A549 (cell line): Measurements from ENCODE around the gene BTBD7. TPM values are rescaled to one million over a fixed set of nuclear protein-coding genes. Genes with fewer than 3 reads are reported as not detected.
A peak's percentile ranks its signal among the peaks of the same experiment; 100 is the strongest.

Experiments
- ATAC-seq, 2 experiments: fragments of 200-7000 bp in 1 of 2; fragments of >200 bp in 1 of 2; cut with Nextera tagmentation in 1 of 2; cut with Tn5 transposase in 1 of 2; 3 replicates each; pipeline versions ENCODE4 v1.8.0 to v1.9.1; 2018 to 2020; ENCODE audit warnings: mild to moderate bottlenecking in 1 of 2, moderate library complexity in 1 of 2
- CTCF ChIA-PET: fragments of 300-600 bp; sonication (Branson Sonifier 250); formaldehyde crosslinking; extraction: SDS; loops from one replicate; lab custom pipeline; 2021; ENCODE audit warnings: antibody characterized with exemption, inconsistent platforms; lab: Yijun Ruan, JAX
- POLR2A ChIA-PET: fragments of 350-600 bp; formaldehyde crosslinking; extraction: SDS; loops from one replicate; lab custom pipeline; 2021; ENCODE audit warnings: antibody characterized with exemption, inconsistent platforms; lab: Yijun Ruan, JAX
- DNase-seq, 2 experiments: peaks; one replicate each; pipeline versions ENCODE4 v3.0.0 to v3.0.0-alpha.2; 2011 to 2016; ENCODE audit warnings: low read depth in 1 of 2, low spot score in 1 of 2
- FAIRE-seq: peaks from 2 replicates; lab custom pipeline; 2011; peaks lifted over from hg19 to GRCh38; lab: Jason Lieb, UNC
- H3K27ac ChIP-seq, 2 experiments: fragments of >200 bp; sonication (Bioruptor Twin); formaldehyde crosslinking; 3 replicates each; pipeline ENCODE4 v1.5.1; 2016 to 2017
- H3K4me1 ChIP-seq: fragments of >200 bp; sonication (Bioruptor Twin); formaldehyde crosslinking; 3 replicates; pipeline ENCODE4 v1.6.1; 2016
- H3K4me2 ChIP-seq: fragments of >200 bp; sonication (Bioruptor Twin); formaldehyde crosslinking; 3 replicates; pipeline ENCODE4 v1.6.1; 2016
- H3K4me3 ChIP-seq: fragments of >200 bp; sonication (Bioruptor Twin); formaldehyde crosslinking; 3 replicates; pipeline ENCODE4 v1.5.1; 2016
- H3K9me3 ChIP-seq: fragments of >200 bp; sonication (Bioruptor Twin); formaldehyde crosslinking; 3 replicates; pipeline ENCODE4 v1.6.1; 2016
- CBX2 ChIP-seq: fragments of 200-600 bp; sonication (generic); IDR thresholded peaks from 2 replicates; pipeline ENCODE4 v1.6.1; 2016; ENCODE audit warnings: low read depth, mild to moderate bottlenecking, borderline replicate concordance
- CBX8 ChIP-seq: fragments of 200-600 bp; sonication (generic); IDR thresholded peaks from 2 replicates; pipeline ENCODE4 v1.6.1; 2016
- CHD2 ChIP-seq: fragments of 150-350 bp; IDR thresholded peaks from 2 replicates; pipeline ENCODE4 v1.6.1; 2014; ENCODE audit warnings: low read length; ENCODE audit not compliant: partially characterized antibody
- EP300 ChIP-seq, 2 experiments: fragments of >200 bp; sonication (Bioruptor Twin); formaldehyde crosslinking; IDR thresholded peaks; 2 replicates in 1 of 2; 3 replicates in 1 of 2; pipeline ENCODE4 v1.6.1; 2016 to 2017
- FOXS1 ChIP-seq: fragments of 250-450 bp; sonication (Bioruptor Pico); IDR thresholded peaks from 2 replicates; pipeline ENCODE4 v1.5.0; 2020; ENCODE audit warnings: mild to moderate bottlenecking, moderate library complexity
- HOXA7 ChIP-seq: fragments of 250-450 bp; sonication (Bioruptor Pico); IDR thresholded peaks from 2 replicates; pipeline ENCODE4 v1.5.0; 2020; ENCODE audit warnings: mild to moderate bottlenecking, moderate library complexity
- HOXB13 ChIP-seq: fragments of 250-450 bp; sonication (Bioruptor Pico); IDR thresholded peaks from 2 replicates; pipeline ENCODE4 v1.5.0; 2020; ENCODE audit warnings: low read depth, mild to moderate bottlenecking, moderate library complexity
- JUN ChIP-seq, 2 experiments: fragments of >200 bp; sonication (Bioruptor Twin); formaldehyde crosslinking; IDR thresholded peaks; 2 replicates in 1 of 2; 3 replicates in 1 of 2; pipeline ENCODE4 v1.6.1; 2016 to 2017
- KDM1A ChIP-seq: fragments of 200-600 bp; sonication (generic); IDR thresholded peaks from 2 replicates; pipeline ENCODE4 v1.6.1; 2016; ENCODE audit warnings: low read depth, mild to moderate bottlenecking
- MAFK ChIP-seq: fragments of 450-650 bp; IDR thresholded peaks from 2 replicates; pipeline ENCODE4 v1.6.1; 2014; ENCODE audit not compliant: partially characterized antibody
- MAZ ChIP-seq: fragments of 150-350 bp; IDR thresholded peaks from 2 replicates; pipeline ENCODE4 v1.6.1; 2014; ENCODE audit warnings: antibody characterized with exemption, low read depth, low read length, borderline replicate concordance
- MYC ChIP-seq: IDR thresholded peaks from 2 replicates; pipeline ENCODE4 v1.6.1; 2012; ENCODE audit warnings: mild to moderate bottlenecking, inconsistent platforms, low read length, improper control_type of control experiment, borderline replicate concordance
- NPAS2 ChIP-seq: fragments of 250-450 bp; sonication (Bioruptor Pico); IDR thresholded peaks from 2 replicates; pipeline ENCODE4 v1.8.0; 2022; ENCODE audit warnings: mild to moderate bottlenecking, moderate library complexity, borderline replicate concordance
- POLR2AphosphoS2 ChIP-seq: conservative IDR thresholded peaks from 2 replicates; pipeline ENCODE4 v1.6.1; 2012; ENCODE audit warnings: low read length, improper control_type of control experiment, inconsistent platforms
- RAD21 ChIP-seq, 2 experiments: fragments of >200 bp in 1 of 2; sonication (Bioruptor Twin) in 1 of 2; formaldehyde crosslinking in 1 of 2; IDR thresholded peaks in 1 of 2; conservative IDR thresholded peaks in 1 of 2; 2 replicates in 1 of 2; 3 replicates in 1 of 2; pipeline ENCODE4 v1.6.1; 2012 to 2018; ENCODE audit warnings: inconsistent platforms in 1 of 2
- RCOR1 ChIP-seq: fragments of 150-350 bp; IDR thresholded peaks from 2 replicates; pipeline ENCODE4 v1.6.1; 2014; ENCODE audit warnings: antibody characterized with exemption, low read length, low read depth
- SMC3 ChIP-seq: fragments of >200 bp; sonication (Bioruptor Twin); formaldehyde crosslinking; IDR thresholded peaks from 3 replicates; pipeline ENCODE4 v1.6.1; 2018; ENCODE audit warnings: inconsistent platforms
- TFCP2L1 ChIP-seq: fragments of 250-450 bp; sonication (Bioruptor Pico); IDR thresholded peaks from 2 replicates; pipeline ENCODE4 v1.5.0; 2021; ENCODE audit warnings: mild to moderate bottlenecking
- ZC3H11A ChIP-seq: fragments of 450-650 bp; IDR thresholded peaks from 2 replicates; pipeline ENCODE4 v1.6.1; 2014; ENCODE audit warnings: antibody characterized with exemption, mild to moderate bottlenecking
- WGBS: methylation state at CpG from one replicate; pipeline ENCODE4 v1.1.6; 2017; ENCODE audit errors: missing lambda C conversion rate; 5-methylcytosine and 5-hydroxymethylcytosine counted together
- polyA plus RNA-seq, 4 experiments: library from polyadenylated mRNA; depleted of rRNA in 3 of 4; stranded (reverse); fragments of >200 nt; fragmentation: RNase III in 1 of 4; extraction: RNeasy Plus Mini Kit Qiagen cat#74134 plus additional on column Dnase treatment in 1 of 4; gene quantifications; 2 replicates in 3 of 4; 3 replicates in 1 of 4; pipeline ENCODE4 v1.2.3, GENCODE V29; 2011 to 2017
- TF ChIP-seq, protein P1 (sequence below): fragments of 250-450 bp; sonication (Bioruptor Pico); IDR thresholded peaks from 2 replicates; pipeline ENCODE4 v1.5.0; 2020; ENCODE audit warnings: low read depth, mild to moderate bottlenecking, moderate library complexity
- TF ChIP-seq, protein P2 (sequence below): fragments of 150-350 bp; IDR thresholded peaks from 2 replicates; pipeline ENCODE4 v1.6.1; 2014; ENCODE audit warnings: low read depth, mild to moderate bottlenecking, low read length
- TF ChIP-seq, protein P3 (sequence below): fragments of >200 bp; sonication (Bioruptor Twin); formaldehyde crosslinking; IDR thresholded peaks from 2 replicates; pipeline ENCODE4 v1.6.1; 2016
- TF ChIP-seq, protein P4 (sequence below): fragments of >200 bp; sonication (Bioruptor Twin); formaldehyde crosslinking; IDR thresholded peaks from 3 replicates; pipeline ENCODE4 v1.5.1; 2016

The BTBD7 gene
- polyA plus RNA-seq, 2 of the 4 experiments (the other 2 are of a cell fraction) = 11.1 to 17.4 TPM

DNA sequence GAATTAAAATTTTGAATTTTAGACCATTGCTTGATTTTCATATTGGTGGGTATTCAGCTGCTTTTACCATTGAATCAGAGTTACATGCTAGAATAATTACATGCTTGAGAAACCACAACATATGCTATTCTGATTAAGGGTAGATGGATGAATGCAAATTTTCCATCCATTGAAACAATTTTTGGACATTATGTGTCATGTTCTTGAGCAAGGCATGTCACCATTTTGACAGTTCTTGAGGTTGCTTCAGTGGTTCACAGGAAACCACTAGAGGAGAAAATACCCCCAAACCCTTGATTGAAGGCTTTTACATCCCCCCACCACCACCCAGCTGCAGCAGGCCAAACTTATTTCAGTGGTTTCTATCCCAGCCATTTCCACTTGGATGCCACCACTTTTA, 112.3 kb downstream of the BTBD7 start:
- ATAC-seq = no peak
- TF ChIP-seq EP300 (IDR thresholded peaks at IDR 0.05) (no peak), ZC3H11A (no peak), HOXB13 (CRISPR knock-in tag) (no peak), HOXA7 (CRISPR knock-in tag) (no peak), KDM1A (no peak), MAFK (no peak), JUN (IDR thresholded peaks at IDR 0.05) (no peak), TFCP2L1 (no peak), MAZ (no peak), CHD2 (no peak), RCOR1 (no peak), MYC (no peak), CBX2 (no peak), FOXS1 (CRISPR knock-in tag) (no peak), CBX8 (no peak), NPAS2 (CRISPR knock-in tag) (no peak)
- TF ChIP-seq, protein P1, sequence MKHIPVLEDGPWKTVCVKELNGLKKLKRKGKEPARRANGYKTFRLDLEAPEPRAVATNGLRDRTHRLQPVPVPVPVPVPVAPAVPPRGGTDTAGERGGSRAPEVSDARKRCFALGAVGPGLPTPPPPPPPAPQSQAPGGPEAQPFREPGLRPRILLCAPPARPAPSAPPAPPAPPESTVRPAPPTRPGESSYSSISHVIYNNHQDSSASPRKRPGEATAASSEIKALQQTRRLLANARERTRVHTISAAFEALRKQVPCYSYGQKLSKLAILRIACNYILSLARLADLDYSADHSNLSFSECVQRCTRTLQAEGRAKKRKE = no peak
- TF ChIP-seq, protein P2, sequence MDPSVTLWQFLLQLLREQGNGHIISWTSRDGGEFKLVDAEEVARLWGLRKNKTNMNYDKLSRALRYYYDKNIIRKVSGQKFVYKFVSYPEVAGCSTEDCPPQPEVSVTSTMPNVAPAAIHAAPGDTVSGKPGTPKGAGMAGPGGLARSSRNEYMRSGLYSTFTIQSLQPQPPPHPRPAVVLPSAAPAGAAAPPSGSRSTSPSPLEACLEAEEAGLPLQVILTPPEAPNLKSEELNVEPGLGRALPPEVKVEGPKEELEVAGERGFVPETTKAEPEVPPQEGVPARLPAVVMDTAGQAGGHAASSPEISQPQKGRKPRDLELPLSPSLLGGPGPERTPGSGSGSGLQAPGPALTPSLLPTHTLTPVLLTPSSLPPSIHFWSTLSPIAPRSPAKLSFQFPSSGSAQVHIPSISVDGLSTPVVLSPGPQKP = no peak
- TF ChIP-seq, protein P3, sequence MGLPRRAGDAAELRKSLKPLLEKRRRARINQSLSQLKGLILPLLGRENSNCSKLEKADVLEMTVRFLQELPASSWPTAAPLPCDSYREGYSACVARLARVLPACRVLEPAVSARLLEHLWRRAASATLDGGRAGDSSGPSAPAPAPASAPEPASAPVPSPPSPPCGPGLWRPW = no peak
- POLR2A ChIA-PET = no interaction called here

DNA sequence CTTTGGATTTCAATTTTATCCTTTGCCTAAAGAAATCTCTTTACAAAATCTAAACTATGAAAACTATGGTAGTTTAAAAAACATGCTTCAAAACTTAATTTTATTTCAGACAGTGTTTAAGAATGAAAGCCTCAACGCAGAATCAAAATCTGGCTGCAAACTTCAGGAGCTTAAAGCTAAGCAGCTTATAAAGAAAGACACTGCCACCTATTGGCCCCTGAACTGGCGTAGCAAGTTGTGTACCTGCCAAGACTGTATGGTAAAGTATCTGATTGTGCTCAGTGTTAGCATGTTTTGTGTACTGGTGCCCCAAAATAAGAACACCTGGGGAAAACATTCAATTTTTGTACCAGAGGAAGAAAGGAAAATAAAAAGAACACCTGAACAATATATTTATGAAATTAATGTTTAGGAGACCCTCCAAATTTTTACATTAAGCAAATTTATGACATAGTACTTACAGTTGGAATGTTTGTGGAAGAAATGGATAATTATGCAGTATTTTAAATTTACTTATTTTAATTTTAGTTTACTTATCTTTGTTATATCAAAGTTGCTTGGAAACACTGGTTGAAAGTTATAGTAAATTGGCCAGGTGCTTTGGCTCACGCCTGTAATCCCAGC, 113.6 kb downstream of the BTBD7 start:
- H3K9me3 ChIP-seq = no peaks in the 10 kb centered on the region
- TF ChIP-seq POLR2AphosphoS2 (no peak), RAD21 (conservative IDR thresholded peaks at IDR 0.05 in 1 of 2, IDR thresholded peaks at IDR 0.05 in 1 of 2) (peak; percentile 68 to 72), SMC3 (peak; percentile 44; the same call in 2 of the 3 replicates), RCOR1 (no peak), ZC3H11A (no peak), FOXS1 (CRISPR knock-in tag) (no peak)
- TF ChIP-seq, protein P4, sequence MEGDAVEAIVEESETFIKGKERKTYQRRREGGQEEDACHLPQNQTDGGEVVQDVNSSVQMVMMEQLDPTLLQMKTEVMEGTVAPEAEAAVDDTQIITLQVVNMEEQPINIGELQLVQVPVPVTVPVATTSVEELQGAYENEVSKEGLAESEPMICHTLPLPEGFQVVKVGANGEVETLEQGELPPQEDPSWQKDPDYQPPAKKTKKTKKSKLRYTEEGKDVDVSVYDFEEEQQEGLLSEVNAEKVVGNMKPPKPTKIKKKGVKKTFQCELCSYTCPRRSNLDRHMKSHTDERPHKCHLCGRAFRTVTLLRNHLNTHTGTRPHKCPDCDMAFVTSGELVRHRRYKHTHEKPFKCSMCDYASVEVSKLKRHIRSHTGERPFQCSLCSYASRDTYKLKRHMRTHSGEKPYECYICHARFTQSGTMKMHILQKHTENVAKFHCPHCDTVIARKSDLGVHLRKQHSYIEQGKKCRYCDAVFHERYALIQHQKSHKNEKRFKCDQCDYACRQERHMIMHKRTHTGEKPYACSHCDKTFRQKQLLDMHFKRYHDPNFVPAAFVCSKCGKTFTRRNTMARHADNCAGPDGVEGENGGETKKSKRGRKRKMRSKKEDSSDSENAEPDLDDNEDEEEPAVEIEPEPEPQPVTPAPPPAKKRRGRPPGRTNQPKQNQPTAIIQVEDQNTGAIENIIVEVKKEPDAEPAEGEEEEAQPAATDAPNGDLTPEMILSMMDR = peak; percentile 72
- TF ChIP-seq, protein P2 = no peak
- peak; percentile 54 to 80 for DNase-seq
- FAIRE-seq = no peak
- WGBS = 57% methylated on average over 3 of the region's 3 CpGs
- H3K4me1 ChIP-seq = no peaks in the 10 kb centered on the region
- H3K4me3 ChIP-seq = no peak overlapping the region
- no peak overlapping the region for H3K4me2 ChIP-seq
- ChIA-PET CTCF (interaction anchor here (0.6 to 5.3 kb wide), 21 partner anchors 8 to 608 kb away, joined by 3 to 33 read pairs (median 4); partner anchors contain the start of genes GON7, LYSET, MOAP1 and UBR7), POLR2A (interaction anchor here (0.8 to 1.0 kb wide), 2 partner anchors 12 to 1151 kb away, joined by 3 to 6 read pairs; partner anchors contain the start of genes GON7 and UBR7)
- peak; percentile 94 to 95 for ATAC-seq
- no peak overlapping the region for H3K27ac ChIP-seq

More for the DNA sequence above, 112.3 kb downstream of the BTBD7 start:
- Histone ChIP-seq H3K9me3 (no peaks in the 10 kb centered on the region), H3K4me1 (no peaks in the 10 kb centered on the region), H3K4me2 (no peak overlapping the region), H3K4me3 (no peak overlapping the region), H3K27ac (no peak overlapping the region)
- DNase-seq = no peak
- FAIRE-seq = no peak
- CTCF ChIA-PET = interaction anchor here (1.0 to 5.3 kb wide), 3 partner anchors 11 to 43 kb away, joined by 3 to 33 read pairs (median 13); partner anchors contain the start of genes GON7 and UBR7
